Endodermal cell (in vitro differentiated cells): Measurements from ENCODE around the gene SPTLC2. TPM values are rescaled to one million over a fixed set of nuclear protein-coding genes. Genes with fewer than 3 reads are reported as not detected.

Experiments used
- DNase-seq: peaks from one replicate; pipeline ENCODE4 v3.0.0-alpha.2; 2017
- H3K27ac ChIP-seq: 2 replicates; pipeline ENCODE4 v1.5.1; 2013; ENCODE audit warnings: mild to moderate bottlenecking, low read depth, low read length, moderate library complexity
- H3K27me3 ChIP-seq: 2 replicates; pipeline ENCODE4 v1.6.1; 2013; ENCODE audit warnings: mild to moderate bottlenecking, low read length, moderate library complexity; ENCODE audit not compliant: insufficient read depth, control insufficient read depth, poor library complexity, severe bottlenecking
- H3K36me3 ChIP-seq: 2 replicates; pipeline ENCODE4 v1.7.0; 2013; ENCODE audit warnings: mild to moderate bottlenecking, low read length, moderate library complexity; ENCODE audit not compliant: control insufficient read depth, insufficient read depth
- H3K4me1 ChIP-seq: one replicate; pipeline ENCODE4 v1.7.0; 2013; ENCODE audit warnings: low read length; ENCODE audit not compliant: control insufficient read depth, insufficient read depth
- H3K4me3 ChIP-seq: 2 replicates; pipeline ENCODE4 v1.5.1; 2013; ENCODE audit warnings: mild to moderate bottlenecking, low read length, moderate library complexity
- H3K9ac ChIP-seq: 2 replicates; pipeline ENCODE4 v1.6.1; 2013; ENCODE audit warnings: mild to moderate bottlenecking, low read length, moderate library complexity; ENCODE audit not compliant: poor library complexity, severe bottlenecking; ENCODE audit errors: extremely low read depth
- H3K9me3 ChIP-seq: 2 replicates; pipeline ENCODE4 v1.6.1; 2013; ENCODE audit warnings: mild to moderate bottlenecking, low read length, moderate library complexity; ENCODE audit not compliant: control insufficient read depth
- H3K27ac Mint-ChIP-seq: 2 replicates; pipeline ENCODE4 v1.8.0; 2020; ENCODE audit warnings: mixed read lengths
- H3K27me3 Mint-ChIP-seq: 2 replicates; pipeline ENCODE4 v1.8.0; 2021; ENCODE audit warnings: mild to moderate bottlenecking, mixed read lengths; ENCODE audit not compliant: insufficient read depth
- H3K36me3 Mint-ChIP-seq: 2 replicates; pipeline ENCODE4 v1.8.0; 2020; ENCODE audit warnings: low read depth, mixed read lengths
- H3K4me1 Mint-ChIP-seq: 2 replicates; pipeline ENCODE4 v1.8.0; 2020; ENCODE audit warnings: mixed read lengths
- H3K4me3 Mint-ChIP-seq: 2 replicates; pipeline ENCODE4 v1.8.0; 2020; ENCODE audit warnings: mild to moderate bottlenecking, moderate library complexity, mixed read lengths
- H3K9me3 Mint-ChIP-seq: 2 replicates; pipeline ENCODE4 v1.8.0; 2020; ENCODE audit warnings: mild to moderate bottlenecking, mixed read lengths
- WGBS, 2 experiments: methylation state at CpG; one replicate each; pipeline versions ENCODE4 v1.1.5 to v1.1.7; 2013; ENCODE audit warnings: missing lambda C conversion rate in 2 of 2, mixed read lengths in 1 of 2; ENCODE audit not compliant: insufficient coverage in 1 of 2, insufficient read length in 1 of 2; 5-methylcytosine and 5-hydroxymethylcytosine counted together
- total RNA-seq, 2 donors: library from RNA; stranded (reverse); fragmentation: NEBNext Ultra II Directional in 1 of 2; extraction: Animal tissue kit (Norgen Biotek cat#: 25700) in 1 of 2; gene quantifications; 2 replicates in 1 of 2; 3 replicates in 1 of 2; pipeline ENCODE4 v1.2.1, GENCODE V29; 2021
- TF ChIP-seq, protein P1 (sequence below): fragments of 200-600 bp; sonication (generic); conservative IDR thresholded peaks from 2 replicates; pipeline ENCODE4 v1.5.0; 2021; ENCODE audit warnings: antibody characterized with exemption, mild to moderate bottlenecking

Gene SPTLC2
- total RNA-seq, 2 donors from 2014 or later = 32.6 to 32.7 TPM

DNA sequence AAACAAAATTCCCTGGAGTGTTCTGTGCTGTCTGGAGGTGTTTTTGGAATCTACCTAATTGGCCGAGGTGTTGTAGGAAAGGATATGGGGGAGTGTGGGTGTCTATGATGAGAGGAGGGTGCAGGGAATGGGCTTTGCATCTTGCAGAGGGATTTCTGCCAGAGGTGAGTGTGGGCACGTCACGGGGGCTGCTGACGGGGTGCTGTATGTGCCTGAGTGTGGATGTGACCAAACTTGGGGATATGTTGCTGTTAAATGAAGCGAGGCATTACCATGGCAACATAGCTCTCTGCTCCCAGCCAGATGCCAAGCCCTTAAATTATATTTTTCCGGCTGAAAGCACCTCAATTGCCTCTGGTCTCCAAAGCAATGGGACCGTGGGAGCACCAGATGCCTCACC lies 44.3 kb upstream of the SPTLC2 start:
- no peaks in the 10 kb centered on the region for H3K27me3 ChIP-seq
- Mint-ChIP-seq H3K4me1 (peaks cover 15% of the 10 kb centered on the region), H3K27ac (no peak overlapping the region), H3K4me3 (no peak overlapping the region), H3K27me3 (no peaks in the 10 kb centered on the region), H3K36me3 (no peaks in the 10 kb centered on the region), H3K9me3 (no peaks in the 10 kb centered on the region)
- no peak for DNase-seq
- H3K4me3 ChIP-seq = no peak overlapping the region
- peaks cover 3% of the 10 kb centered on the region for H3K4me1 ChIP-seq
- TF ChIP-seq, protein P1, sequence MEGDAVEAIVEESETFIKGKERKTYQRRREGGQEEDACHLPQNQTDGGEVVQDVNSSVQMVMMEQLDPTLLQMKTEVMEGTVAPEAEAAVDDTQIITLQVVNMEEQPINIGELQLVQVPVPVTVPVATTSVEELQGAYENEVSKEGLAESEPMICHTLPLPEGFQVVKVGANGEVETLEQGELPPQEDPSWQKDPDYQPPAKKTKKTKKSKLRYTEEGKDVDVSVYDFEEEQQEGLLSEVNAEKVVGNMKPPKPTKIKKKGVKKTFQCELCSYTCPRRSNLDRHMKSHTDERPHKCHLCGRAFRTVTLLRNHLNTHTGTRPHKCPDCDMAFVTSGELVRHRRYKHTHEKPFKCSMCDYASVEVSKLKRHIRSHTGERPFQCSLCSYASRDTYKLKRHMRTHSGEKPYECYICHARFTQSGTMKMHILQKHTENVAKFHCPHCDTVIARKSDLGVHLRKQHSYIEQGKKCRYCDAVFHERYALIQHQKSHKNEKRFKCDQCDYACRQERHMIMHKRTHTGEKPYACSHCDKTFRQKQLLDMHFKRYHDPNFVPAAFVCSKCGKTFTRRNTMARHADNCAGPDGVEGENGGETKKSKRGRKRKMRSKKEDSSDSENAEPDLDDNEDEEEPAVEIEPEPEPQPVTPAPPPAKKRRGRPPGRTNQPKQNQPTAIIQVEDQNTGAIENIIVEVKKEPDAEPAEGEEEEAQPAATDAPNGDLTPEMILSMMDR = no peak
- H3K27ac ChIP-seq = no peak overlapping the region
- 96 to 100% methylated on average over 5 to 7 of the region's 7 CpGs for WGBS, 2 experiments
- no peaks in the 10 kb centered on the region for H3K36me3 ChIP-seq
- no peaks in the 10 kb centered on the region for H3K9me3 ChIP-seq
- no peak overlapping the region for H3K9ac ChIP-seq

DNA sequence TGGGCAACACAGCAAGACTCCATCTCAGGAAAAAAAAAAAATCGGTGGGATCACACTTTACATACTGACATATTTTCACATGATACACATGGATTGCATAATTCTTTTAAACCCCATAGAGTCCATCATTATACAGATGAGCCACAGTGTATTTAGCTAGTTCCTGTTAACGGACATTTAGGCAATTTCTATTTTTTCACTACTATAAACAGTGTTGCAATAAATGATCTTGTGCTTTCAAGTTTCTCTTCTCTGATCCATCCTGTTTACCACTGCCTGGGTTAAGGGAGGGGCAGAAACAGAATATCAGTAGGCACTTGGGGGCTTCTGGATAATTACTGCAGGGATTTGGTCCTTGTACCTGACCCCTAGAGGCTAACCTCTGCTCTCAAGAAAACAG lies 43.4 kb upstream of the SPTLC2 start:
- Histone ChIP-seq H3K9ac (no peak overlapping the region), H3K36me3 (no peaks in the 10 kb centered on the region), H3K27me3 (no peaks in the 10 kb centered on the region), H3K4me1 (peaks cover 3% of the 10 kb centered on the region), H3K27ac (no peak overlapping the region), H3K9me3 (no peaks in the 10 kb centered on the region), H3K4me3 (no peak overlapping the region)
- Mint-ChIP-seq H3K9me3 (no peaks in the 10 kb centered on the region), H3K27me3 (no peaks in the 10 kb centered on the region), H3K27ac (no peak overlapping the region), H3K4me3 (no peak overlapping the region), H3K4me1 (peaks cover 19% of the 10 kb centered on the region), H3K36me3 (no peaks in the 10 kb centered on the region)
- TF ChIP-seq, protein P1 = no peak
- no peak for DNase-seq
- 63 to 89% methylated on average over 1 to 2 of the region's 2 CpGs for WGBS, 2 experiments

DNA sequence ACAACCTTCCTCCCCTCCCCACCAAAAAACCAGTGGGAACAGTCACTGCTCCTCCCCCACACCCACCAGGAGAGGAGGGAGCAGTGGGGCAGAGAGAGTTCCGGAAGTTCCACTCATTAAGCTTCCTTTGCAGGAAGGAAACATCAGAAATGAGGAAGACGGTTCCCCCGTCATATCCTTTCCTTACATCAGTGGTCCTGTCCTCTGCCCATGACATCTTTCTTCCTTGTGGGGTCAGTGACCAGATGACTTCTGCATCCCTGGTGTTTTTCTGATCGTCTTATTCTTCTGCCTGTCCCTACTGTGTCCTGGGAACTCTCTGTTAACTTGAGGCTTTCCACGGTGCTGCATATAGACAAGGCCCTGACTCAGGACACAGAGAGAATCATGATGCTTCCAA lies 40.8 kb upstream of the SPTLC2 start:
- Mint-ChIP-seq H3K27ac (no peak overlapping the region), H3K4me3 (no peak overlapping the region), H3K36me3 (no peaks in the 10 kb centered on the region), H3K27me3 (no peaks in the 10 kb centered on the region), H3K9me3 (no peaks in the 10 kb centered on the region), H3K4me1 (peaks cover 22% of the 10 kb centered on the region)
- no peak overlapping the region for H3K27ac ChIP-seq
- H3K9ac ChIP-seq = no peak overlapping the region
- TF ChIP-seq, protein P1 = no peak
- H3K36me3 ChIP-seq = no peaks in the 10 kb centered on the region
- no peaks in the 10 kb centered on the region for H3K27me3 ChIP-seq
- H3K4me3 ChIP-seq = no peak overlapping the region
- 92 to 100% methylated on average over 3 to 5 of the region's 5 CpGs for WGBS, 2 experiments
- H3K4me1 ChIP-seq = peaks cover 3% of the 10 kb centered on the region
- DNase-seq = no peak
- H3K9me3 ChIP-seq = no peaks in the 10 kb centered on the region
